ENCODE results near the gene ADIG. TPM values are rescaled to one million over a fixed set of nuclear protein-coding genes. Genes with fewer than 3 reads are reported as not detected.

The ADIG gene
- not detected for total RNA-seq
- not detected for polyA plus RNA-seq (2013, experiment 1 of 2)
- not detected for polyA plus RNA-seq (2013, experiment 2 of 2)
- 0 to 0.25 (median 0) reads per million in 172 experiments for total RNA-seq

DNA sequence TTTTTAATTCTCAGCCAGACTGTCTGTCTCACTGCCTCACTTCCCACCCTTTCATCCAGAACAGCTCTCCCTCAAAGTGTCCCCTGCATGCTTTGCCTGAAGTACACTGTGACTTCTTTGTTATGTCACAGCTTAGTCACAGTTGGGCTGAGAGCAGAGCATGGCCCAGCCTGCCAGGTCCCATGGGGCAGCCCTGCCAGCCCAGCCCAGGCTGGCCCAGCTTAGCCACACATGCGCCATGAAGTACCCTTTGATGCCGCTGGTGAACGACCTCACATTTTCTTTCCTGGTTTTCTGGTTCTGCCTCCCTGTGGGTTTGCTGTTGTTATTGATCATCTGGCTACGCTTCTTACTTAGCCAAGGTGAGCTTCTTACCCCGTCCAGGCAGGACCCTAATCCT, at the start of gene ADIG:
TSS of gene ADIG (plus strand) at position 185 of the 400 bp plus-strand sequence. CDS start at position 239, 54 bp downstream.
- peaks cover 0 to 4% of the 10 kb centered on the region in 2 experiments for H3K9me3 ChIP-seq (ENCODE audit: control insufficient read depth in 1 of 2, insufficient read depth in 1 of 2, low read length in 2 of 2)
- H3K9me3 Mint-ChIP-seq: no peaks in the 10 kb centered on the region
- H3K4me3 Mint-ChIP-seq: no peak within 1 kb of the TSS
- H3K27ac Mint-ChIP-seq: no peak within 1 kb of the TSS
- no peaks in the 10 kb centered on the region for H3K27me3 Mint-ChIP-seq
- ChIA-PET POLR2A (no interaction called here), CTCF (interaction anchor here (0.5 kb wide), 1 partner anchor 1253 kb away, joined by 4 read pairs; no protein-coding TSS in a partner anchor)
- peaks cover 10% of the 10 kb centered on the region for H3K36me3 Mint-ChIP-seq (ENCODE audit: low read depth)
- H3K4me1 Mint-ChIP-seq (ENCODE audit: low read depth): no peaks in the 10 kb centered on the region
- H3K4me3 ChIP-seq (ENCODE audit: low read length): no peak within 1 kb of the TSS
- H3K27ac ChIP-seq (ENCODE audit: low read depth in 1 of 2, low read length in 2 of 2): no peak within 1 kb of the TSS
- TF ChIP-seq, protein P1, sequence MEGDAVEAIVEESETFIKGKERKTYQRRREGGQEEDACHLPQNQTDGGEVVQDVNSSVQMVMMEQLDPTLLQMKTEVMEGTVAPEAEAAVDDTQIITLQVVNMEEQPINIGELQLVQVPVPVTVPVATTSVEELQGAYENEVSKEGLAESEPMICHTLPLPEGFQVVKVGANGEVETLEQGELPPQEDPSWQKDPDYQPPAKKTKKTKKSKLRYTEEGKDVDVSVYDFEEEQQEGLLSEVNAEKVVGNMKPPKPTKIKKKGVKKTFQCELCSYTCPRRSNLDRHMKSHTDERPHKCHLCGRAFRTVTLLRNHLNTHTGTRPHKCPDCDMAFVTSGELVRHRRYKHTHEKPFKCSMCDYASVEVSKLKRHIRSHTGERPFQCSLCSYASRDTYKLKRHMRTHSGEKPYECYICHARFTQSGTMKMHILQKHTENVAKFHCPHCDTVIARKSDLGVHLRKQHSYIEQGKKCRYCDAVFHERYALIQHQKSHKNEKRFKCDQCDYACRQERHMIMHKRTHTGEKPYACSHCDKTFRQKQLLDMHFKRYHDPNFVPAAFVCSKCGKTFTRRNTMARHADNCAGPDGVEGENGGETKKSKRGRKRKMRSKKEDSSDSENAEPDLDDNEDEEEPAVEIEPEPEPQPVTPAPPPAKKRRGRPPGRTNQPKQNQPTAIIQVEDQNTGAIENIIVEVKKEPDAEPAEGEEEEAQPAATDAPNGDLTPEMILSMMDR (IDR thresholded peaks at IDR 0.05): no peak
- DNase-seq (no peak), ATAC-seq (ENCODE audit: poor library complexity) (no peak)
- no peaks in the 10 kb centered on the region for H3K4me1 ChIP-seq (ENCODE audit: insufficient read depth, low read length)
- no peaks in the 10 kb centered on the region for H3K36me3 ChIP-seq (ENCODE audit: insufficient read depth, low read length)
- intact Hi-C loops (cut with DNase I, micrococcal nuclease): no loop called here
- peaks cover 0 to 5% of the 10 kb centered on the region in 2 experiments for H3K27me3 ChIP-seq (ENCODE audit: control insufficient read depth in 1 of 2, insufficient read depth in 2 of 2, low read length in 2 of 2)

DNA sequence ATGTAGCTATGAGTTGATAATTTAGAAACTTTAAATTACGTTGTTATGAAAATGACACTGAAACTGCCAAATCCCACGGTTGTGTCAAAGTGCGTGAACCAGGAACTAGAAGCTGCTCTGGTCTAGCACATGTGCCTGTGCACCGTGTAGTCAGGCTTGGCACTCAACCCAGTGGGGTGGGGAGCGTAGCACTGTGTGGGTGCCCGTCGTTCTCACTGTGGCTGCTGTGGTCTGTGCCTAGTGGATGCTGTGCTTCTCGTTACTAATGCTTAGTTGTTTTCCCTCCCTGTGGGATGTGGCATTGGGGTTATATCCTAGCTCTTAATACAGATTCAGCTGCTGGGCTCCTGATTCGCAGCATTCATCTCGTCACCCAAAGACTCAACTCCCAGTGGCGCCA, 46.2 kb upstream of the ADIG start:
- no peak overlapping the region for H3K27ac Mint-ChIP-seq
- Histone ChIP-seq H3K27ac (ENCODE audit: low read depth in 1 of 2, low read length in 2 of 2) (no peak overlapping the region), H3K36me3 (ENCODE audit: insufficient read depth, low read length) (peaks cover 85% of the 10 kb centered on the region), H3K9me3 (ENCODE audit: control insufficient read depth in 1 of 2, insufficient read depth in 1 of 2, low read length in 2 of 2) (no peaks in the 10 kb centered on the region), H3K4me3 (ENCODE audit: low read length) (no peak overlapping the region), H3K27me3 (ENCODE audit: control insufficient read depth in 1 of 2, insufficient read depth in 2 of 2, low read length in 2 of 2) (no peaks in the 10 kb centered on the region), H3K4me1 (ENCODE audit: insufficient read depth, low read length) (no peaks in the 10 kb centered on the region)
- ATAC-seq (ENCODE audit: poor library complexity) (no peak), DNase-seq (peak in 1 of 14 experiments; percentile 5)
- H3K9me3 Mint-ChIP-seq: no peaks in the 10 kb centered on the region
- peaks cover 87% of the 10 kb centered on the region for H3K36me3 Mint-ChIP-seq (ENCODE audit: low read depth)
- POLR2A ChIA-PET: no interaction called here
- H3K27me3 Mint-ChIP-seq: no peaks in the 10 kb centered on the region
- peaks cover 4% of the 10 kb centered on the region for H3K4me1 Mint-ChIP-seq (ENCODE audit: low read depth)
- H3K4me3 Mint-ChIP-seq: no peak overlapping the region
- TF ChIP-seq, protein P1 (IDR thresholded peaks at IDR 0.05): no peak
- intact Hi-C loops (cut with DNase I, micrococcal nuclease): no loop called here
- CTCF ChIA-PET: no interaction called here

DNA sequence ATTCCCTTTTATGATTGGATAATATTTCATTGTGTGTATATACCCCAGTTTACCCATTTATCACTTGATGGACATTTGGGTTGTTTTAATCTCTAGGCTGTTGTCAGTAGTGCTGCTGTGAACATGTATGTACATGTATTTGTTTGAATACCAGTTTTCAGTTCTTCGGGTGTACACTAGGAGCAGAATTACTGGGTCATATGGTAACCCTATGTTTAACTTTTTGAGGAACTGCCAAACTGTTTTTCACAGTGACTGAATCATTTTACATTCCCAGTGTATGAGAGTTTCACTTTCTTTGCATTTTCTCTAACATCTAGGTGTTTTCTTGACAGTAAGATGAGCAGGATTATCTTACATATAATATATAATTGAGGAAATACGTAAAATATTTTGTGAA, 44.7 kb upstream of the ADIG start:
- H3K27me3 Mint-ChIP-seq: no peaks in the 10 kb centered on the region
- H3K36me3 Mint-ChIP-seq (ENCODE audit: low read depth): peaks cover 93% of the 10 kb centered on the region
- DNase-seq (no peak), ATAC-seq (ENCODE audit: poor library complexity) (no peak)
- H3K9me3 Mint-ChIP-seq: no peaks in the 10 kb centered on the region
- Histone ChIP-seq H3K4me3 (ENCODE audit: low read length) (no peak overlapping the region), H3K4me1 (ENCODE audit: insufficient read depth, low read length) (no peaks in the 10 kb centered on the region), H3K36me3 (ENCODE audit: insufficient read depth, low read length) (peaks cover 92% of the 10 kb centered on the region), H3K27me3 (ENCODE audit: control insufficient read depth in 1 of 2, insufficient read depth in 2 of 2, low read length in 2 of 2) (no peaks in the 10 kb centered on the region), H3K27ac (ENCODE audit: low read depth in 1 of 2, low read length in 2 of 2) (no peak overlapping the region), H3K9me3 (ENCODE audit: control insufficient read depth in 1 of 2, insufficient read depth in 1 of 2, low read length in 2 of 2) (no peaks in the 10 kb centered on the region)
- POLR2A ChIA-PET: no interaction called here
- H3K27ac Mint-ChIP-seq: no peak overlapping the region
- CTCF ChIA-PET: no interaction called here
- TF ChIP-seq, protein P1 (IDR thresholded peaks at IDR 0.05): no peak
- intact Hi-C loops (cut with DNase I, micrococcal nuclease): no loop called here
- peaks cover 4% of the 10 kb centered on the region for H3K4me1 Mint-ChIP-seq (ENCODE audit: low read depth)
- no peak overlapping the region for H3K4me3 Mint-ChIP-seq

All from CD4-positive, alpha-beta T cell (primary cell).